GM19452 (cell line): ENCODE data around the gene NDUFA8.
"Not testable (repeated sequence)": the region's sequence is repeated elsewhere in the genome, so short reads cannot be mapped to it uniquely, and the experiment has no call there.

Source experiments
- ATAC-seq: cut with Tn5 transposase; IDR thresholded peaks from one replicate; pipeline ENCODE4 v1.9.1; 2021; ENCODE audit not compliant: unreplicated experiment

NDUFA8 gene

DNA sequence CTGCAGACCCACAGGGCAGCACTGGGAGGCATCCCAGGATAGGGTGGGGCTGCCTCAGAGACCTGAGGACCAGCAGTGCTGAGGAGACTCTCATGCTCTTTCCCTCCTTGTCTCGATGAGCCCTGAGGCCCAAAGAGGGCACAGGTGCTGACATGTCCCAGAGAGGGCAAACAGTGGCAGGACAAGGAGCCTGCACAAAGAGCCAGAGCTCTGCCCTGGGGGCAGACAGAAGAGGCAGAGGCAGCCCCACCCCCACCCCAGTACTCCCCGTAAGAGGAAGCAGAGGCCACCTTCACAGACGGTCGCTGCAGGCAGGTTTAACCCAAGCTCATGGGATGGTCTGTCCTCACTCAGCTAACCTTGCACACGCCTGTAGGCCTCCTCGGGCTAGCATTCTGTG lies 37.1 kb downstream of the NDUFA8 start:
- ATAC-seq = no peak

DNA sequence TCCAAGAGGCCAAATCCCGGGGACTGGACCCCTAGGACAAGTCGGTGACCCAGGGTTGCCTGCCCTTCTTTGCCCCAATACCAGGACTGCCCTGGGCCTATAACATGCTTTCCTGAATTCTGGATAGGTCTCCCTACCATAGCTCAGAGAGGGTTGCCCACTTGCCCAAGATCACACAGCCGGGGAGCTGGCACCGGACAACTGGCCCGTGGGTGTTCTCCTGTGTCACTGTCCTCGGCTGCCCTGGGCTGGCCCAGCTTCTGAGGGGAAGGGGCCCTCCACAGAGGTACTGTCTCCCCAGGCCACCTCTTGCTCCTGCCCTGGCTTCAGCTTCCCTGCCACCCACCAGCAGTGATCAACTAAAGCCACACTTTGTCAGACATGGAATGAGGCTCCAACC lies 37.6 kb downstream of the NDUFA8 start:
- ATAC-seq = no peak

DNA sequence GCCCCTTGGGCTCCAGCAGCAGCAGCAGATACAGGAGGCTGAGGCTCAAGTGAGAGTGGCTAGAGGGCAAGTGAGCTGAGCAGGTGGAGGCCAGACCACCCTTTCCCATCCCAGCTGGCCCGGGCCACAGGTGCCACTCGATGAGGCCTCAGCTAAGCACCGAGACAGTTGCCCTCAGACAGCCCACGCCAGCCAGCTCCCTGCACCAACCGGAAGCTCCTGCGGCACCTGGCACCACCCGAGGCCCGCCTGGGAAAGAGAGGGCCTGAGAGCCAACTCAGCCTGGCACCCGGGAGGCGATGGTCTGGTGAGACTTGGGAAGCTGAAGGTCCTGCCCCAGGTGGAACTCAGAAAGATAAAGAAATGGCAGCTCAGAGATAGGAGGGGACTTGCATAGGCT lies 38.2 kb downstream of the NDUFA8 start:
- ATAC-seq = no peak

DNA sequence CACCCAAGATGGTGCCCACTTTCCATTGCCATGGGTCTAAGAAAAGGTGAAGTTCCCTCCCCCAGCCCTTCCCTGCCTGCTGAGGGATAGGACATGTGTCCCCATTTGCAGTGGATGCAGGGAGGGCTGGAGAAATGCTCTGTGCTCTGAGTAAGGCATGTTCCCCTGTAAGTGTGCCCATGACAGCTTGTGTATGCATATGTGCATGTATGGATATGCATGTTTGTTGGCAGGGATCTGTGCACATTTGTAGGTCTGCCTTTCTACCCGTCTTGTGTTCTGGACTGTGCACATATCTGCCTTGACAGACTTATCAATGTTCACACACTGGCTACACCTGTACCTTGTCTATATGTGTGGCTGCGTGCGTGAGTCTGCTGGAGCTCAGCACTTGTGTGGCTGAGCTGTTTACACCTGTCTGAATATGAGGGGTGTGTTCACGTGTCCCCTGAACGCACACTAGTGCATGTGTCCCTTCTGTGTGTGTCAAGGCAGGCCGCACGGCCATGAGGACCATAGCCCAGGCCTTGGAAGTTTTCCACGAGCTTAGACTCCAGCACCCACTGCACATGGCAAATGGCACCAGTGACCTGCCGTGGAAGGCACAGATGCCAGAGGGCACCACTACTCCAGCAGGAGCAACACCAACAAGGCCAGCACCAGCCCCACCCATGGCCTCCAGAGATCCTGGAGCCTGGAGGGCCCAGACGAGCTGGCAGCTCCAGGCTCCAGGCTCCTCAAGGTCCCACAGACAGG lies 39.1 kb downstream of the NDUFA8 start:
- ATAC-seq = no peak

DNA sequence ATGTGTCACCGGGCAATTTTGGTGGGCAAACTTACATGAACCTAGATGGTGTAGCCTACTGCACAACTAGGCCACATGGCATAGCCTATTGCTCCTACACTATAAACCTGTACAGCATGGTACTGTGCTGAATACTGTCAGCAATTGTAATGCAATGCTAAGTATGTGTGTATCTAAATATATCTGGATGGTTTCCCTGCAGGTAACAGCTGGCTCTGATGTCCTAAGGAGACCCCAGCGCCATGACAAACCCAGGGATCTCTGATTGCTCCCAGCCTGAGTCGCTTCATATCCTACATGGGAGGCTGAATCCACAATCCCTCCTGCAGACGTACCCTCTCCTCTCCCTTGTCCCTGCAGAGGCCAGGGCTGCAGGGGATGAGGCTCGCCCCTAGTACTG lies 39.9 kb downstream of the NDUFA8 start:
- ATAC-seq = no peak

DNA sequence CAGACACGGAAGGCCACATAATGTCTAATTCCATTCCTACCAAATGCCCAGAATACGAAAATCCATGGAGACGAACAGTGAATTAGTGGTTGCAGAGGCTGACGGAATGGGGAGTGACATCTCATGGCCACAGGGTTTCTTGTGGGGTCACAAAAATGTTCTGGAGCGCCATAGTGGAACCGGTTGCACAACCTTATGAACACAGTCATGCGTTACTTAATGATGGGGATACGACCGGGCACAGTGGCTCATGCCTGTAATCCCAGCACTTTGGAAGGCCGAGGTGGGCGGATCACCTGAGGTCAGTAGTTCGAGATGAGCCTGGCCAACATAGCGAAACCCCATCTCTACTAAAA lies 40.4 kb downstream of the NDUFA8 start:
- ATAC-seq = no peak

DNA sequence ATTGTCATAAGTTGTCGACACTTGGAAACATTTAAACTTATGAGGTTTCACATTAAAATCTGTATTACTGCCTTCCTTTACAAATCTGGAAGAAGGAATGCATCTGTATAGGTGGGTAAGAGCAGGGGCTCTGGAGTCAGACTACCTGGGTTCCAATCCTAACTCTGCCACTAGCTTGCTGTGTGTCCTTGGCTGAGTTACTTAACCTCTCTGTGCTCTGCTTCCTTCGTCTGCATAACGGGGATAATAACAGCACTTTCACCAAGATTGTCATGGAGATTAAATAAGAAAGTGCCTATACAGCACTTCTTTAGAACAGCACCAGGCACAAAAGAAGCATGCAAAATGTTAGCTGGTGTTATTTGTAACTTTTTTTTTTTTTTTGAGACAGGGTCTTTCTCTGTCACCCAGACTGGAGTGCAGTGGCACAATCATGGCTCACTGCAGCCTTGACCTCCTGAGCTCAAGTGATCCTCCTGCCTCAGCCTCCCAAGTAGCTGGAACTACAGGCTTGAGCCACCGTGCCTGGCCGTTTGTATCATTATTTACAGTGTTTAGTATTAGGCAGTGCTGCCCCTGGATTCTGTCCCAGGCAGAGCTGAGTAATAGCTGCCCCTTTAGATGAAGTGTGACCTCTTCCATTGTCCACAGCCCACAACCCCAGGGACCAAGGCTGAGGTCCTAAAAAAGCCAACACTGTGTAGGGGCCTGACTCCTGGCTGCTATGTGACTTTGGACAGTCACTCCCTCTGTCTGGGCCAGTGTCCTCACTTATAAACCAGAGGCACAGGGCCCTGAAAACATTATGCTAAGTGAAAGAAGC lies 41.0 kb downstream of the NDUFA8 start:
- ATAC-seq = no peak

DNA sequence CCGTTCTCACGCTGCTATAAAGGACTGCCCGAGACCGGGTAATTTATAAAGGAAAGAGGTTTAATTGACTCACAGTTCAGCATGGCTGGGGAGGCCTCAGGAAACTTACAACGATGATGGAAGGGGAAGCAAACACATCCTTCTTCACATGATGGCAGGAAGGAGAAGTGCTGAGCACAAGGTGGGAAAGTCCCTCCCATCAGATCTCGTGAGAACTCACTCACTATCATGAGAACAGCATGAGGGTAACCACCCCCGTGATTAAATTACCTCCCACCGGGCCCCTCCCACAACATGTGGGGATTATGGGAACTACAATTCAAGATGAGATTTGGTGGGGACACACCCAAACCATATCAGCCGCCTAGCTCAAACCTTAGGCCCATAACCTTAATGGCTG lies 42.3 kb downstream of the NDUFA8 start:
- not testable (repeated sequence) for ATAC-seq

DNA sequence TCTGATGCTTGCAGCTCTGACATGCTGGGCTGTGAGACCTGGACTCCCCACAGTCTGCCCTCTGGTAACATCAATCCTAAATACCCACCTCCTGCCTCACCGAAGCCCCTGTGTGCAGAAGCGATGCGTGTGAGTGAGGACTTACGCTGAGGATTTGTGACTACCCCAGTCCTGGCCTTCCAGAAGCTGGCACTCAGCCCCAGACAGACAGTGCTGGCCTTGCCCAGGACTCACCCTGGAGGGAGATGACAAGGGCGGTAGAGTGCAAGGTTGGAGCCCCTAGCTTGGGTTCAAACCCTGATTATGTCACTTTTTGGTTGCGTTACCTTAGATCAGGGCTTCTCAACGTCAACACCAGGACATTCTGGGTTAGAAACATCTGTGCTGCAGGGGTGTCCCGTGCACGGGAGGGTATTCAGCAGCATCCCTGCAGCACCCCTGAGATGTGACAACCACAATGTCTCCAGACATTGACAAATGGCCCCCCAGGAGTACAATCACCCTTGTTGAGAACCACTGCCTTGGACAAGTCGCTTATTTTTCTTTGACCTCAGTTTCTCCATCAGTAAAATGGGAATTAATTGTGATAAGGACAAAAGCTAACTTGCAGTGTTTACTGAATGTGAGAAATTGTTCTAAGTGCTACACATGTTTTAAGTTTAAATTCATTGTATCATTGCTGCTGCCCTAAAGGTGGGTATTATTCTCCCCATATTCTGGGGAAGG lies 43.0 kb downstream of the NDUFA8 start:
- no peak for ATAC-seq

DNA sequence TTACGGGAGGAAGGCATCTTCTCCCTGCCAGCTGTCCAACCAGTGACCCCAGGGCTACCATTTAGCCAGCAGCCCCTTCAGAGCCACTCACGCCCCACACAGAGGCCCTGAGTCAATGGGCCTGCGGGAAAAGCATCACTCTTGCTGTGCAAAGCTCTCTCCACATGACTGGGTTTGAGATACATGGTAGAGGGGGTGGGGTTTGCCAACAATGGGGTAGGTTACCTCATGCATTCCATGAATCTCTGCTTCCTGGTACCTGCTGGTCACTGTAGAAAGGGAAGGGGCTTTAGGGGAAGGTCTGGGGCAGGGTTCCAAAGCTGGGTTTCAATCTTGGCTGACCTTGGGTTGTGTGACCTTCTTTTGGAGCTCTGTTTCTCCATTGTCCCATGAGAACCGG lies 43.5 kb downstream of the NDUFA8 start:
- ATAC-seq = no peak

DNA sequence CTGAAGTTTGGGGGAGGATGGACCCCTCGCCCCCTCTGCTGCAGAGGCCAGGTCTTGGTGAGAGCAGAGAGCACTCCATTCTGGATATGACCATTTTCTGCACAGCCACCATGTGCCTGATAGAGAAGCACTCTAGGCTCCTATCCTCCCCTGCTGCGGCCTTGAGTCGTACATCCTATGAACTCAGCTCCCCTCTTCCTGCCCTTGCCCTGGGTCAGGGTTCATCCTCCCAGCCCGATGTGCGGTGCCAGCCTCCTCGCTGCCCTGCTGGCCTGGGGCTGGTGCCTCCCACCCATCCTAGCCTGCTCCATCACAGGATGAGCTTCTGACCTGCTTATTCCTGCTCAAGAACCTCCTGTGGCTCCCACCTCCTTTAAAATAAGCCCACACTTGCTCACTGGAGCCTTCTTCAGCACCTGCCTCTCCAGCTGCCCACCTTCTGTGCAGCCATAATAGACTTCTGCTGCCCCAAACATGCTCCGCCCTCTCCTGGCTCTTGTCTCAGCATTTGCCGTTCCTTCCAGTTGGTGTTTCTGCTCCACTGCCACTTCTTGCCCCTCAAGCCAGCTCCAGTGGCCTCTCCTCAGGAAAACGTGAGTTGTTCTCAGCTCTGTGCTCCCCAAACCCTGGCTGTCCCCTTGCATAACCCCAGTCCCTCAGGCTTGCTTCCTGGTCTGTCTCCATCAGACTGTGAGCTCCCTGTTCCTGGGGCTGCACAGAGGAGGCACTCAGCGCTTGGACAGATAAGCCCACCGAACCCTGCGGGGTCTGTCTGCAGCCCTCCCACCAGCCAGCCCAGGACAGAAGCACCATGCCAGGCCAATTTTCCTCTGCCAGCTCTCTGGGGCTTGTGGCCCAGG lies 44.2 kb downstream of the NDUFA8 start:
- no peak for ATAC-seq

DNA sequence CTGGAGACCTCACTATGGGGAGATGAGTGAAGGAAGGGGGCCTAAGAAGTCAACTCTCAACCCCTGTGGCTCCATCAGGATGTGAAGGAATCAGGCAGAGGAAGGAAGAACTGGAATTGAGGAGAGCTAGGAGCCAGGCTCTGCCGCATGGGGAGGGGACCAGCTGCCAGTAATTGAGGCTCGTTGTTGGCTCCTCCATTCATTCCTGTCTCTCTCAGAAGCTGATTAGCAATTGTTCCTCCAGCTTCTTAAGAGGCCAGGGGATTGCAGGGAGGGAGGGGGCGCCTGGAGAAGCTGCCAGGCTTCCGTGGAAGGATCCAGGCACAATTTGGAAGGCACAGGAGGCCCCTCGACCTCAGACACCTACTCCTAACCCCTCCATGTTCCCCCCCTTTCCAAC lies 46.0 kb downstream of the NDUFA8 start:
- no peak for ATAC-seq

DNA sequence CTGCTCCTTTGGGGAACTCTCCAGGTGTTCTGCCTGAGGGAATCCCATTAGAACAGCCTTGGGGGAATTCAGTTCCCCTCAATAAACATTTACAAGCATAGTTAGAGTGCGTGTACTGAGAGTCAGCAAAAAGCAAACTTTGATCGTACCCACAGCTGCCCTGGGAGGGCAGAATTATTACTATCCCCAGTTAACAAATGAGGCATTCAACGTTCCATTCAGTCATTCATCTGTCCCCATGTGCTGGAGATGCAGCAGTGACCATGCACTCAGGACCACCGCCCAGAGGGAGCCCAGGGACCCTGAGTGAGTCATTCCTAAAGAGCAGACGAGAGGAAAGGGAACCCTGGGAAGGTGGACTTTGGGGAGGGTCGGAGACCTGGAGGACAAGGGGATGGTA lies 47.3 kb downstream of the NDUFA8 start:
- no peak for ATAC-seq

DNA sequence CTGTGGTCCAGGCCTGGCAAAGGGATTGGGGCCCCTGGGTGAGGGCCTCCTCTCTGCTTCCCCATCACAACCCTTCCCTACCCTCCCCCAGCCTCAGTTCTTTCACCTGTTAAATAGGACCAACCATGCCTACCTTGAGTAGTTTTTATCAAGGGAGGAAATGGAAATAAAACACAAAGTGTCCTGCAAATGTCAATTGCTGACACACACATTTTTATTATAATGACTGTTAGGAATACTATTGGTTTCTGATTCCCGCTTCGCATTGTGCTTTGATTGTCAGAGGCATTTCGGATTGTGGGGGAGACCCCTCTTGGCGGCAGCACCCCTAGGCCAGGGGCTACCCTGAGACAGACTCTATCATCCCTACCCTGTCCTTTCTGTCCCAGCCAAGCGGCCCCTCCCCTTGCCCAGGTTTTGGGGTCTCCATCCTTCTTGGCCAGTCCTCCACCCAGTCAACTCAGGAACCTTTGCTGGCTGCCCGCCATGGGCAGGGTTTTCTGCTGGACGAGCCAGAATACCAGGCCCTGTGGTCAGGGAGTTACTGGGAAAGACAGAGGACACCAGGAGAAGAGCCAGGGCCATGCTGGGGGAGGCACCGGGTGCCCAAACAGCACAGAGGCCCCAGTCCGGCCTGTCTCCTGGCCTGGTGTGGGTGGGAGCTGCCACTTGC lies 48.0 kb downstream of the NDUFA8 start:
- ATAC-seq = no peak

DNA sequence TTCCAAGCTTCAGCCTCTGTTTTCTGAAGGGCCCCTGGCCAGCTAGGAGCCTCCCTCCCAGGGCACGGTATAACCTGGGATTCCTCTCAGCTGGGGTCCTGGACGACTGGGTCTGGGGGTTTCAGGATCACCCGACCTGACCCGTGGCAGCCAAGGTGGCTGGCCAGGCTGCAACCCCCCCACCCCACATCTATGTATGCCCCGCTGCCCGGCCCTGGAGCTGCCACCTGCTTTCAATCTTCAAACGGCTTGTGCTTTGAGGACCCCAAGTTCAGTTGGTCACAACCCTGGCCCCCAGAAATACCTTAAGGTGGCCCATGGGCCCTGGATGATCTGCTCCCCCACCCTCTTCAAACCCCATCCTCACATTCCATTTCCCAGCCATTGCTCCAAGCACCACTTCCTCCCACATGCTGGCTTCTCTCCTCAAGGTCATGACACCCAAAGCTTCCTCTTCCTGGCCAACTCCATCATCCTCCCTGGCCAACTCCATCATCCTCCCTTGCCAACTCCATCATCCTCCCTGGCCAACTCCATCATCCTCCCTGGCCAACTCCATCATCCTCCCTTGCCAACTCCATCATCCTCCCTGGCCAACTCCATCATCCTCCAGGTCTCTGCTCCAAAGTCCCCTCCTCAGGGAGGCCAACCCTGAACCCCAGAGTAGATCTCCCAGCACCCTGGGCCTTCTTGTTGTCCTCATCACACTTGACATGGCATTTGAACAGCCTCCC lies 49.3 kb downstream of the NDUFA8 start:
- ATAC-seq = no peak

DNA sequence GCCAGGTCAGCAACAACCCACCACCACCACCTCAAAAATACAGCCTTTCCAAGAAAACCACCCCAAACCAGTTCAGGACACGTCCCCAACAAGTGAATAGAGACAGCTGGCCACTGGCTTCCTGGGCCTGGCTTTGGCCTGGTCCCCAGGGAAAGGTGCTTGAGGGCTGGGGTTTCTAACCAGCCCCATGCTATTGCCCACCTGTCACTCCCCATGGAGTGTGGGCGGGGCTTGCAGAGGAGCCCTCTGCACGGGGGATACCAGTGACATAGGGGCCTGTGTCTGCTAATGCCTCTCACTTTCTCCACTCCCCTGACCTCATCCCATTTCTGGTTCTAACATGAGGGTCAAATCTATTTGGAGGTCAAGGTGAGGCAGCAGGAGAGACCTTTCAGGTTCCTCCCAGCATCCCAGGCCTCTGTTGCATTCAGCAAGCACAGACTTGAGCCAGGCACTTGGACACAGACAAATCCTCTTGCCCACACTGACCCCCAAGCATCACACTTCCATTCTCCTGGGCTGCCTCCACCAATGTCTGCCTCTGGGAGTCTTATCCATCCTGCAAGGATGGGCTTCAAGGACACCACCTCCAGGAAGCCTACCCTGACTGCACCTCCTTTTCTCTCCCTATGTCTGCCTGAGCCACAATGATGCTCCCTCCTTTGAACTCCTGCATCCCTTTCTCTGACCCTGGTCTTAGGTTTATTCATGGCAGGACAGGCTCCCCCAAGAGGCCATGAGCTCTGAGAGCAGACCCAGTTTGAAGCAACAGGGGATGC lies 50.4 kb downstream of the NDUFA8 start:
- no peak for ATAC-seq

DNA sequence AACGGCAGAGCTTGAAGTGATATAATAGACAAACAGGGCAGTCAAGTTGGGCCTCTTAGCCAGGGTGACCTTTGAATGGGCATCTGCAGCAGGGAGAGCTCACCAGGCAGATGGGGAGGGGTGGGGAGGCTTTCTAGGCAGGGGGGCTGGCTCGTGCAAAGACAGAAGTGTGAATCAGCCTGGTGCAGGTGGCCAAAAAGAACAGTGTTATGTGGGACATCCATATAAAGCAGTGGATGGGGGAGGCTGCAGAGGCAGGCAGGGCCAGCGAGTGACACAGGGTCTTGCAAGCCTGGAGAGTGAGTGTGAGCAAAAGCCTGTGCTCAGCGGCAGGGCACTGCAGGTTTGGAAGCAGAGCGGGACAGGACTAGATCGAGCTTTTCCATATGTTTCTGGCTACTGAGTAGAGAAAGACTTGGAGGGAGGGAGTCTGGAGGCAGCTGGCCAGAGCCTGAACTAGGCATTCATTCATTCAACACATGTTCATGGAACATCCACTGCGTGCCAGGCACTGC lies 52.2 kb downstream of the NDUFA8 start:
- no peak for ATAC-seq

DNA sequence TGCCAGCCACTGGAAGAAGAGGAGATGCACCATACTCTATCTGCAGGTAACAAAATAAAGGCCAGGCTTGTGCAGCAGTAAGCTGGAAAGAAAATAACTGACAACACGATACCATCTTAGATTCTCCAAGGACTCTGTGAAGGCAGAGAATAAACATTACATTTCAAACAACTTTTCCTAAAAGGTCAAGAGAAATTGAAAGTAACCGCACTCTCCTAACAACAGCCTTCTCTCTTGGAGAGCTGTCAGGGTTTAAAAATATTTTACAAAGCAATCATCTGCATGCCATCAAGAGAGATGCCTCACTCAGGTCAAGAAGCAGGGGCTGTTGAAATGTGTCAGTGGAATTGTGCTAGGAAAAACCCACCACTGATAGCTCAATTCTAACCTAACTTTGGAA lies 53.0 kb downstream of the NDUFA8 start:
- no peak for ATAC-seq

DNA sequence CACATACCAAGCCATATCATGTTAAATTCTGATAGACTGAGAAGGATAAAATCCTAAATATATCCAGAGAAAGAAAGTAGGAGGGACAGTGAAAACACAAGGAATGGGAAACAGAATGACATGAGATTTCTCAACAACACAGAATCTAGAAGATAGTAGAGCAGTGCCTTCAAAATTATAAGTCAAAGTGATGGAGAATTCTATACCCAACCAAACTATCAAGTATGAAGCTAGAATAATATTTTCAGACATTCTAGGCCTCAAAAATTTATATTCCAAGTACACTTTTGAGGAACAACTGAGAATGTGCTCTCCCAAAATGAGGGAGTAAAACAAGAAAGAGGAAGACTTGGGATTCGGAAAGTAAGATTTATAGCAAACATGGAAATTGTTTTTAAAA lies 55.6 kb downstream of the NDUFA8 start:
- ATAC-seq = no peak
